IPS-11a (cell line): ENCODE measurements around the gene DNM3.

ENCODE experiments used
- H3K4me3 ChIP-seq: one replicate; pipeline ENCODE4 v1.5.1; 2013; ENCODE audit warnings: low read depth, low read length, control low read depth

The DNM3 gene

GRCh38 chr1:172162236-172162635 is 320.9 kb downstream of the DNM3 start:
- no peak overlapping the region for H3K4me3 ChIP-seq

DNA sequence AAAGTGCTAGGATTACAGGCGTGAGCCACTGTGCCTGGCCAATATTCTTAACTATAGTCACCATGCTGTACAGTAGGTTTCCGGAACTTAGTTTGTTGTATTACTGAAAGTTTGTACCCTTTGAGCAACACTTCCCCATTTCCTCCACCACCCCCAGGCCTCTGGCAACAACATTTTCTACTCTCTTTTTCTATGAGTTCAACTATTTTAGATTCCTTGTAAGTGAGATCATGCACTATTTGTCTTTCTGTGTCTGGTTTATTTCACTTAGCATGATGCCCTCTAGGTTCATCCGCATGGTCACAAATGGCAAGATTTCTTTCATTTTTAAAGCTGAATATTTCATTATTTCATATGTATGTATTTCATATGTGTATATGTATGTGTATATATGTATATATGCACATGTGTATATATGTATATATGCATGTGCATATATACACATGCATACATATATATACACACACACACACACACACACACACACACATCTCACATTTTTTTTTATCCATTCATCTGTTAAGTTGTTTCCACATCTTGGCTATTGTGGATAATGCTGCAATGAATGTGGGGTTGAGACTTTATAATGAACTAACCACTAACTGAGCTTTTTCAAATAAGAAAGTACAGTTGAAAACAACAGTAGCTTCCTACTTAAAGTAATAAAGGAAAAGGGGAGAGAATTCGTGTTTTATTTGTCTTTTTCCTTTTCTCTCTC is 322.4 kb downstream of the DNM3 start:
- H3K4me3 ChIP-seq: no peak overlapping the region

- no peak overlapping the region for H3K4me3 ChIP-seq
These were observed 324.1 kb downstream of the DNM3 start for GRCh38 chr1:172165403-172165802.

DNA sequence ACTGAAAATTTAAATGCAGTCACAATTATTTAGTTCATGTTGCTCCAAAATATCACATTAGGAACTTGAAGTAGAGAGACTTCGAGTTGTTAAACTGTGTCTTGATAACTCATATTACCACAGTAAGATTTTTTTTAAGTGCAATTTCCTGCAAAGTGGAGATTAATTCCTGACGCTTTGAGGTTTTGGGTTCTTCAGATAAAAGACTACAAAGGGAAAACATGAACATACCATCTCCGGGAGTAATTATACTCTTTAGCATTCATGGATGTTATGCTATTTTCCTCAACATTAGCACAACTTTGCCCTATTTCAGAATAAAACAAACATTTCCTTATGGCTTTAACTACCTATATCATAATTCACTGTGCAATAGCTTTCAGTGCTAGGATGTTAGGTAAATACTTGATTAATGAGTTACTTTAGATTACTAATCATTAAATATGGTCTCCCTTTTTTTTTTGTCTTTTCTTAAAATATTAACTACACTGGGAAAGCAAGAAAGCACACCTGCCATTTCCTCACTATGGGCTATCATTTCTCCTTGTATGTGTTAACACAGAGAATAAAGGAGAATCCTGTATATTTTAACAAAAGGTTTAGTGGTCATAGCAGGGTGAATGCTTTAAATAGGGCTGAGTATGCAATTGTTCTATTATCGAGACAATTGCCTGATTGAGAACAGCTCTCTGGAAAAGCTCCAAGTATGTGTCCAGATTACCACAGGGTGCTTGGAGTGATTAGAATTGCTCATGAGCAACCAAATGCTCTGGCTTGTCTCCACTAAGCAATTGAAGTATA is 326.7 kb downstream of the DNM3 start:
- H3K4me3 ChIP-seq: no peak overlapping the region

DNA sequence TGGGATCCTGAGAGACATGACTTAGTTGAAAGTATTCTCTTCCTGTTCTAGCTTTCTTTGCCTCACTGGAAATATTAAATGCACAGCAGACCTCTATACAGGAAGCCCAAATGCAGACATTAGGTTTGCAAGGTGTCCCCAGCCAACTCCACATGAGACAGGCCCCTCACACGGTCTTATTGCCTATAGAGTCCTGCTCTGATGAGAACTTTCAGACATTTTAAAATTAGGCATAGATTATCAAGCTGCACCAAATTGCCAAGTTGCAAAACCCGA is 327.2 kb downstream of the DNM3 start:
- no peak overlapping the region for H3K4me3 ChIP-seq

GRCh38 chr1:172169836-172170235 is 328.5 kb downstream of the DNM3 start:
- H3K4me3 ChIP-seq: no peak overlapping the region

- H3K4me3 ChIP-seq: no peak overlapping the region
These were observed 331.1 kb downstream of the DNM3 start for GRCh38 chr1:172172352-172172831.

DNA sequence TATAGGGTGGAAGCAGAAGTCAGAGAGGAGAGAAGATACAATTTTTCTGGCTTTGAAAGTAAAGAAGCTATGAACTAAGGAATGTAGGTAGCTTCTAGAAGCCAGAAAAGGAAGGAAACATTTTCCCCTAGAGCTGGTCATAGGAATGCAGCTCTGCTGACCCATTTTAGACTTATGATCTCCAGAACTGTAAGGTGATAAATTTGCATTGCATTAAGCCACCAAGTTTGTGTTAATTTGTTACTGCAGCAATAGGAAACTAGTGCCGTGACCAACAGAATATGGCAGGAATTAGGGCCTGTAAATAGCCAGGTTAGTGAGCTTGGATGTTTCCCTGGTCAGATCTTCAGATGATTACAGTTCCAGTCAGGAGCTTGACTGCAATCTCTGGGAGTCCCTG is 334.9 kb downstream of the DNM3 start:
- no peak overlapping the region for H3K4me3 ChIP-seq

DNA sequence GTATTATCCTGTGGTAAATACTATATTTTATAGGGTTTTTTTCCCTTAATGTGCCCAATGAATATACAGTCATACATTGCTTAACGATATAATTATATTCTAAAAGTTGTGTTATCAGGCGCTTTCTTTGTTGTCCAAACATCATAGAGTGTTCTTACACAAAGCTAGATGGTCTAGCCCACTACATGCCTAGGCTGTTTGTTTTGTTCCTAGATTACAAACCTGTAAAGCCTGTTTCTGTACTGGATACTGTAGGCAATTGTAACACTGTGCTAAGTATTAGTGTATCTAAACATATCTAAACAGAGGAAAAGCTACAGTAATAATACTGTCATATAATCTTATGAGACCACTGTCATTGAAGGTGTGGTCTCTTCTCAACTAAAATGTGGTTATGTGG is 336.6 kb downstream of the DNM3 start:
- H3K4me3 ChIP-seq: no peak overlapping the region

DNA sequence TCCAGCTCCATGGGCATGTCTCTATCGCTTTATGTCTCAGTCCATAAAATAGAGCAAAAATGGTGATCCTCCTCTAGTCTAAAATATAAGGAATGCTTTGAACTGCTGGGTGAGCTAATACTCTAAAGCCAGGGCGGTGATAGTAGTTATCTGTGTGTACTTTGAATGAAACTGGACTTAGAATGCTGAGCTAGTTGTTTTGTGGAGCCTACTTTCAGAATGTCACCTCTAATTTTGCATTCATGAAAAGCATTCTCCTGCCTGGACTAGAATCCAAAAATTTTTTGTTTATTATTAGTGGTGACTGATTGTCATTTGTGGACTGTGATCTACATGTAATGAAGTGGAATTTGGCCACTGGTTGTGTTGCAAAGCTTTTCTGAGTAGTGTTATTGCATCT is 337.6 kb downstream of the DNM3 start:
- no peak overlapping the region for H3K4me3 ChIP-seq

DNA sequence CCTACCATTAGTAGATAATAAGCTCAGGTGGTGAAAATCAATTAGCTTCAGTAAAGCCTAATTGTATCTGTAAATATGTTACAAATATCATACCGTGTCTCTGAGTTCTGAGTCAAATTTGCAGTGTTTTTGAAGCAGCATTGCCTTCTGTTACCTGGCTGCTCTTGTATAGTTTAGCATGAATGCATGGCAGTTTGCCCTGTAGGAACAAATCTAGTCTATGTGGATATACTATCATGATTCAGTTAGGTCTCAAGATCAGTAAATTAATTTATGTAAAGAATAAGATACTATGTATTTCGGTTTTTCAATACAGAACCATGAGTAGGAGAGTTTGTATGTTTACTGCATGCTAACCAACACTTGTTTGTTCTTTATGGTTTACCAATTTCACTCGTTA is 338.6 kb downstream of the DNM3 start:
- no peak overlapping the region for H3K4me3 ChIP-seq

GRCh38 chr1:172180501-172181285 is 339.4 kb downstream of the DNM3 start:
- no peak overlapping the region for H3K4me3 ChIP-seq

GRCh38 chr1:172184506-172185191 is 343.4 kb downstream of the DNM3 start:
- H3K4me3 ChIP-seq: no peak overlapping the region

- no peak overlapping the region for H3K4me3 ChIP-seq
These were observed 343.9 kb downstream of the DNM3 start for GRCh38 chr1:172185211-172185610.

DNA sequence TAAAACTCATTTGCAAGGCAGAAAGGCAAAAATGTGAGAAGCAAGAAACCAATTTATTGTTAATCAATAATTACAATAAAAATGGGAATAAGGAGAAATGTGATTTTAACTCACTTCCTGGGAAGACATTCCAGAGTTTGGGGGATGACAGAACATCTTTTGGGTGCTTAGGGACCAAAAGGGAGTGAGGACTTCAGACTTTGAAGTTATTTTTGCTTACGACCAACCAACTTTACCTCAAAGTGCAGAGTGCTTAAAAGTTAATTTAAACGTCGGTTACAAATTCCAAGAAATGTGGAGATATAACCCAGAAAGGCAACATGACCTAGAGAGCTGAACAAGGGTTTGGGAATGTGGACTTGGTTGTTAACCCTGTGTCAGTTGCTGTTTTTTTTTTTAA is 344.7 kb downstream of the DNM3 start:
- H3K4me3 ChIP-seq: no peak overlapping the region

DNA sequence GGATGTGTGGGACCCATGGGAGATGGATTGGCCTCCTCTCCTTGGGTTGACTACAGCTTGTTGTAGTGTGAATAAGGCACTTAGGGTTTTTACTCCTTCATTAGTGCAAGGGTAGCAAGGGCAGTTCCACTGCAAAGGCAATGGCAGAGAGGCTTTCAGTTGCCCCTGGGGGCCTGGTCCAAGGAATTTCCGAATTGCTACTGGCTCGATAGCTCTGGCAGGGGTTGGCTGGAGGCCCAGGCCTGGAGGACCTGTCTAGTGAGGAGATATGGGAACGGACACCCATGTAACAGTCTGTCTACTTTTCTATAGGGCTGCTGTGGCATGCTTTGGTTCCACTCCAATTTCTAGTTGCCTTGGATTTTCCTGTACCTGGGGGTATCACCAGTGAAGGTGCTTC is 360.3 kb downstream of the DNM3 start:
- no peak overlapping the region for H3K4me3 ChIP-seq

GRCh38 chr1:172203135-172203823 is 362.0 kb downstream of the DNM3 start:
- no peak overlapping the region for H3K4me3 ChIP-seq

DNA sequence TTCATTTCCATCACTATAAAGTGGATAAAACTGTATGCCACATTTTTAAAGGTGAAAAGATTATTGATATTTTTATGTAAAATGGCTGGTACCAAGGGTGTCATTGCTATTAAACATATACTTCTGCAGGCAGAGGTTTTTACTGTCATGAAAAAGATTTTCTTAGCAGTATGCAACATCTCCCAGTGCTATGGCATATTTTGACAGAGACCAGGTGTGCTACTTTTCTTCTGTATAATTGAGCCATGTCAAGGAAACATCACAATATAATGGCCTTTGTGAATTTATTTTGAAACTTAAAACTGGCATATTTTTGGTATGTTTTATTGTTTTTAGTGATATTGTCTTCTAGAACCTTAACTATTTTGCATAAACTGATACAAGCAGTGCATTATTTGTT is 362.6 kb downstream of the DNM3 start:
- H3K4me3 ChIP-seq: no peak overlapping the region

GRCh38 chr1:172206256-172206655 is 365.0 kb downstream of the DNM3 start:
- no peak overlapping the region for H3K4me3 ChIP-seq

DNA sequence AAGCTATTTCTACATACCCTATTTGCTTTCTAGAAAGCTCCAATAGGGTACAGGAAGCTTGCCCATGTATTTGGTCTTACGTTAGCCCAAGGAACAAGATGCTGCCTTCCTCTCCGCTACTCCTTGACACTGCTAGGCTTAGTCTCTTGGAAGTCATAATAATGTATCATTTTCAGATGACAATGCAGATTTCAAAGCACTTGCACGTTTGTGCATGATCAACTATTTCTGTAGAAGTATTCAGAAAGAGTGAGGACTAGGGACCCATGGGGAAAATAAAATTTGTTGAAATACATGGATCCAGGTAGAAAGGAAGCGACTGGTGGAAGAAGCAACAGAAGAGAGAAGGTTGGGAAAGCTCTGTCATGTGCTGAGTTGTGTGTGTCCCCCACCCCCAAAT is 367.3 kb downstream of the DNM3 start:
- no peak overlapping the region for H3K4me3 ChIP-seq

DNA sequence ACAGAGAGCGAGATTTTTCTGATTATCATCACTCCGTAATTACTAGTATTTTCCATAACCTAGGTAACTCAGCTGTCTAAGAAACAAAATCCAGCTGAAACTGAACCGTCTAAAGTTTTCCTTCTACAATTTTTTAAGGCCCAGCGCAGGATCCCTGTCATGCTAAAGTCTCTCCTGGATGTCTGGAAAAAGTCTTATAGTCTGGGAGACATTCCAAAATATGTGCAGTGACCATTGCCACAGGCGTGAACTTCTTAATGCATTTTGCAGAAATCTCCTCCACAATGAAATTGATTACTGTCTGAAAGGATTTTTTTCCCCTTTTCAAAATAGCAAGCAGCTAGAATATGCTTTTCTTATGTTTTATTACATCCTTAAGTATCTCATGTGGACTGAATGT is 369.9 kb downstream of the DNM3 start:
- H3K4me3 ChIP-seq: no peak overlapping the region
